Mucosa of stomach (tissue), 1 donor: Measurements from ENCODE around the gene LRRC26.

Source experiments
- H3K27me3 ChIP-seq: one replicate; pipeline ENCODE4 v1.7.0; 2013; ENCODE audit warnings: mild to moderate bottlenecking, low read length; ENCODE audit not compliant: control insufficient read depth, insufficient read depth
- H3K36me3 ChIP-seq: one replicate; pipeline ENCODE4 v1.7.0; 2013; ENCODE audit warnings: low read length; ENCODE audit not compliant: control insufficient read depth, insufficient read depth
- H3K4me1 ChIP-seq: one replicate; pipeline ENCODE4 v1.7.0; 2013; ENCODE audit warnings: mild to moderate bottlenecking, low read length; ENCODE audit not compliant: control insufficient read depth, insufficient read depth
- H3K4me3 ChIP-seq: one replicate; pipeline ENCODE4 v1.7.0; 2013; ENCODE audit warnings: low read length
- H3K9ac ChIP-seq: one replicate; pipeline ENCODE4 v1.7.0; 2013; ENCODE audit warnings: mild to moderate bottlenecking, low read length, moderate library complexity
- H3K9me3 ChIP-seq: one replicate; pipeline ENCODE4 v1.7.0; 2013; ENCODE audit warnings: mild to moderate bottlenecking, low read length, moderate library complexity; ENCODE audit not compliant: control insufficient read depth
- donor health status: Pancreatic carcinoma.

Gene LRRC26

GRCh38 chr9:137148661-137149060 lies 21.2 kb downstream of the LRRC26 start:
- Histone ChIP-seq H3K4me3 (no peak overlapping the region), H3K4me1 (peaks cover 4% of the 10 kb centered on the region), H3K27me3 (peaks cover 28% of the 10 kb centered on the region), H3K36me3 (no peaks in the 10 kb centered on the region), H3K9ac (no peak overlapping the region), H3K9me3 (no peaks in the 10 kb centered on the region)

GRCh38 chr9:137148242-137148641 lies 21.6 kb downstream of the LRRC26 start:
- Histone ChIP-seq H3K4me1 (peaks cover 4% of the 10 kb centered on the region), H3K27me3 (peaks cover 31% of the 10 kb centered on the region), H3K9me3 (no peaks in the 10 kb centered on the region), H3K4me3 (no peak overlapping the region), H3K36me3 (no peaks in the 10 kb centered on the region), H3K9ac (no peak overlapping the region)

GRCh38 chr9:137147793-137148160 lies 22.1 kb downstream of the LRRC26 start:
- H3K4me3 ChIP-seq, result no peak overlapping the region

GRCh38 chr9:137147091-137147792 lies 22.6 kb downstream of the LRRC26 start:
- H3K27me3 ChIP-seq, result peaks cover 40% of the 10 kb centered on the region
- H3K4me1 ChIP-seq, result peaks cover 4% of the 10 kb centered on the region
- no peaks in the 10 kb centered on the region for H3K9me3 ChIP-seq
- H3K9ac ChIP-seq, result no peak overlapping the region
- H3K36me3 ChIP-seq, result no peaks in the 10 kb centered on the region
- H3K4me3 ChIP-seq, result no peak overlapping the region

More at GRCh38 chr9:137147793-137148160, 22.1 kb downstream of the LRRC26 start:
- Histone ChIP-seq H3K36me3 (no peaks in the 10 kb centered on the region), H3K4me1 (peaks cover 4% of the 10 kb centered on the region), H3K9me3 (no peaks in the 10 kb centered on the region), H3K9ac (no peak overlapping the region), H3K27me3 (peaks cover 36% of the 10 kb centered on the region)

GRCh38 chr9:137146527-137146918 lies 23.3 kb downstream of the LRRC26 start:
- Histone ChIP-seq H3K4me1 (peaks cover 4% of the 10 kb centered on the region), H3K9me3 (no peaks in the 10 kb centered on the region), H3K36me3 (no peaks in the 10 kb centered on the region), H3K9ac (no peak overlapping the region), H3K27me3 (peaks cover 47% of the 10 kb centered on the region), H3K4me3 (no peak overlapping the region)

- H3K9me3 ChIP-seq, result no peaks in the 10 kb centered on the region
- H3K9ac ChIP-seq, result no peak overlapping the region
- no peak overlapping the region for H3K4me3 ChIP-seq
- H3K4me1 ChIP-seq, result peaks cover 4% of the 10 kb centered on the region
- H3K36me3 ChIP-seq, result no peaks in the 10 kb centered on the region
- H3K27me3 ChIP-seq, result peaks cover 53% of the 10 kb centered on the region
Measured at GRCh38 chr9:137145731-137146526, 23.9 kb downstream of the LRRC26 start.

- no peaks in the 10 kb centered on the region for H3K9me3 ChIP-seq
- H3K4me3 ChIP-seq, result no peak overlapping the region
- H3K36me3 ChIP-seq, result no peaks in the 10 kb centered on the region
- H3K9ac ChIP-seq, result no peak overlapping the region
- H3K4me1 ChIP-seq, result no peaks in the 10 kb centered on the region
- peaks cover 65% of the 10 kb centered on the region for H3K27me3 ChIP-seq
Measured at GRCh38 chr9:137143459-137143858, 26.4 kb downstream of the LRRC26 start.

GRCh38 chr9:137141976-137142936 lies 27.6 kb downstream of the LRRC26 start:
- H3K4me3 ChIP-seq, result no peak overlapping the region
- H3K9me3 ChIP-seq, result no peaks in the 10 kb centered on the region
- H3K9ac ChIP-seq, result no peak overlapping the region
- no peaks in the 10 kb centered on the region for H3K36me3 ChIP-seq
- no peaks in the 10 kb centered on the region for H3K4me1 ChIP-seq
- peaks cover 69% of the 10 kb centered on the region for H3K27me3 ChIP-seq

- H3K4me1 ChIP-seq, result no peaks in the 10 kb centered on the region
- no peak overlapping the region for H3K9ac ChIP-seq
- H3K4me3 ChIP-seq, result no peak overlapping the region
- H3K27me3 ChIP-seq, result peaks cover 71% of the 10 kb centered on the region
- H3K36me3 ChIP-seq, result no peaks in the 10 kb centered on the region
- no peaks in the 10 kb centered on the region for H3K9me3 ChIP-seq
Measured at GRCh38 chr9:137141050-137141810, 28.6 kb downstream of the LRRC26 start.

GRCh38 chr9:137140151-137141012 lies 29.5 kb downstream of the LRRC26 start:
- H3K9me3 ChIP-seq, result no peaks in the 10 kb centered on the region
- no peak overlapping the region for H3K9ac ChIP-seq
- no peaks in the 10 kb centered on the region for H3K4me1 ChIP-seq
- H3K36me3 ChIP-seq, result no peaks in the 10 kb centered on the region
- peaks cover 76% of the 10 kb centered on the region for H3K27me3 ChIP-seq
- H3K4me3 ChIP-seq, result no peak overlapping the region
